ENCODE results near the gene B3GNT7. TPM values are rescaled to one million over a fixed set of nuclear protein-coding genes. Genes with fewer than 3 reads are reported as not detected.
"Not testable (repeated sequence)": the region's sequence is repeated elsewhere in the genome, so short reads cannot be mapped to it uniquely, and the experiment has no call there.

Gene B3GNT7
- total and polyA plus RNA-seq, 7 donors = 2.9 to 40.9 (median 5.0) TPM

- H3K36me3 ChIP-seq; H3K9me3 ChIP-seq; H3K4me1 ChIP-seq; H3K27me3 ChIP-seq; DNase-seq; H3K4me3 ChIP-seq; intact Hi-C loops (cut with DNase I); H3K27ac ChIP-seq: not testable (repeated sequence)
- 15 to 27% methylated on average over 16 of the region's 16 CpGs for WGBS, 2 donors
- TF ChIP-seq CTCF (IDR thresholded peaks at IDR 0.05) = peak; percentile 37 to 71 (median 59)
Measured at GRCh38 chr2:231405601-231406367, 10.3 kb downstream of the B3GNT7 start.

- WGBS, 2 donors = 89 to 91% methylated on average over 5 of the region's 5 CpGs
- H3K9me3 ChIP-seq; H3K4me3 ChIP-seq; H3K36me3 ChIP-seq; H3K27me3 ChIP-seq; DNase-seq; H3K27ac ChIP-seq; intact Hi-C loops (cut with DNase I): not testable (repeated sequence)
- H3K4me1 ChIP-seq = peaks cover 0 to 18% (median 11%) of the 10 kb centered on the region in 4 donors
Measured at GRCh38 chr2:231407686-231408085, 12.2 kb downstream of the B3GNT7 start.

GRCh38 chr2:231408304-231408703 is 12.8 kb downstream of the B3GNT7 start:
- H3K36me3 ChIP-seq; DNase-seq; H3K4me3 ChIP-seq; H3K27ac ChIP-seq; intact Hi-C loops (cut with DNase I); H3K9me3 ChIP-seq; H3K27me3 ChIP-seq: not testable (repeated sequence)
- H3K4me1 ChIP-seq = peaks cover 0 to 23% (median 13%) of the 10 kb centered on the region in 4 donors
- WGBS, 2 donors = 88 to 91% methylated on average over 9 of the region's 9 CpGs

- TF ChIP-seq POLR2A (IDR thresholded peaks at IDR 0.05) (no peak), CTCF (IDR thresholded peaks at IDR 0.05) (no peak), EP300 (IDR thresholded peaks at IDR 0.05) (no peak)
- Histone ChIP-seq H3K27me3 (no peaks in the 10 kb centered on the region), H3K36me3 (no peaks in the 10 kb centered on the region), H3K27ac (no peak overlapping the region), H3K4me1 (peaks cover 0 to 23% (median 13%) of the 10 kb centered on the region in 4 donors), H3K9me3 (no peaks in the 10 kb centered on the region), H3K4me3 (no peak overlapping the region)
- DNase-seq = no peak
- intact Hi-C loops (cut with DNase I) = no loop called here
- 20 to 75% methylated on average over 5 of the region's 5 CpGs for WGBS, 2 donors
Measured at GRCh38 chr2:231409776-231410175, 14.3 kb downstream of the B3GNT7 start.

- intact Hi-C loops (cut with DNase I) = no loop called here
- WGBS, 2 donors = 83 to 90% methylated on average over 6 of the region's 6 CpGs
- Histone ChIP-seq H3K9me3 (no peaks in the 10 kb centered on the region), H3K36me3 (no peaks in the 10 kb centered on the region), H3K4me3 (no peak overlapping the region), H3K27ac (no peak overlapping the region), H3K27me3 (no peaks in the 10 kb centered on the region), H3K4me1 (peaks cover 0 to 21% (median 13%) of the 10 kb centered on the region in 4 donors)
- DNase-seq = no peak
- TF ChIP-seq CTCF (IDR thresholded peaks at IDR 0.05) (no peak), POLR2AphosphoS5 (IDR thresholded peaks at IDR 0.05) (no peak), POLR2A (IDR thresholded peaks at IDR 0.05) (no peak), EP300 (IDR thresholded peaks at IDR 0.05) (no peak)
Measured at GRCh38 chr2:231410293-231411004, 14.9 kb downstream of the B3GNT7 start.
